Memory B cell (primary cell): ENCODE results near the gene TRIM9.

Experiments
- ATAC-seq: fragments of 150-1000 bp; cut with Tn5 transposase; 2 replicates; pipeline ENCODE4 v1.10.0; 2021; ENCODE audit warnings: low read depth, mild to moderate bottlenecking, moderate library complexity
- DNase-seq, 2 donors: peaks; one replicate each; pipeline ENCODE4 v3.0.0; 2022; ENCODE audit warnings: low spot score in 2 of 2
- H3K27ac Mint-ChIP-seq: one replicate; pipeline ENCODE4 v1.8.0; 2022; ENCODE audit warnings: mild to moderate bottlenecking, moderate library complexity, mixed read lengths
- H3K27me3 Mint-ChIP-seq: one replicate; pipeline ENCODE4 v1.8.0; 2022; ENCODE audit warnings: mixed read lengths
- H3K36me3 Mint-ChIP-seq: one replicate; pipeline ENCODE4 v1.8.0; 2022; ENCODE audit warnings: mild to moderate bottlenecking, mixed read lengths
- H3K4me1 Mint-ChIP-seq: one replicate; pipeline ENCODE4 v1.8.0; 2022; ENCODE audit warnings: mixed read lengths
- H3K4me3 Mint-ChIP-seq: one replicate; pipeline ENCODE4 v1.8.0; 2022; ENCODE audit warnings: mild to moderate bottlenecking, moderate library complexity, mixed read lengths
- H3K9me3 Mint-ChIP-seq: one replicate; pipeline ENCODE4 v1.8.0; 2022; ENCODE audit warnings: mixed read lengths

Gene TRIM9

DNA sequence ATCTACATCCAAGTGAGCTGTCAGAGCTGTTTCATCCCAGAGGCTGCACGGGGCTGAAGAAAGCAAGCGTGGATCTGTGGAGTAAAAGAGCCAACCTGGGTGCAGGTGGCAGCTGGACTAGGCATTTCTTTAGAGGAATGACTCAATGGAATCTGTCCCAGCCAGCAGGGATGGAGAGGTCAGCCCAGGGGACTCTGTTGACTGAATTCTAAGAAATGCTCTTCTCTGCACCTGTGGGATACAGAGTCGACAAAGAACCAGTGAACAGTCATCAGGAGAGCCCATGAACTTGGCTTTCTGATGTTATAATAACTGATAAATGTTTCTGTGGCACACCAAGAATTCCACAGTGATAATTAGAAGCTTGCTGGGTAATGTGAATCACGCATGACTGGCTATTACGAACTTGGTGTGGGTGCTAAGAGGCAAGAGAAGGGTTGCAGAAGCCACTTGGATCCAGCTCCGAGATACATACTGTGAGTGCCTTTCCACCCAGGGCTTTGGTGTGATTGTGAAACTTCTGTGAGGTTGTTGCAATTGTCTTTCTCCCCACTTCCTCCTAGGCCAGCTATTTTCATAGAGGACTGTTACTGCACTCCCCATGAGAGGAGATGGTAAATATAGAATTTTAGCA, 166.8 kb downstream of the TRIM9 start:
- Mint-ChIP-seq H3K27ac (no peak overlapping the region), H3K9me3 (no peaks in the 10 kb centered on the region), H3K4me1 (no peaks in the 10 kb centered on the region), H3K4me3 (no peak overlapping the region), H3K27me3 (peaks cover 10% of the 10 kb centered on the region), H3K36me3 (no peaks in the 10 kb centered on the region)
- no peak for ATAC-seq
- DNase-seq: no peak

DNA sequence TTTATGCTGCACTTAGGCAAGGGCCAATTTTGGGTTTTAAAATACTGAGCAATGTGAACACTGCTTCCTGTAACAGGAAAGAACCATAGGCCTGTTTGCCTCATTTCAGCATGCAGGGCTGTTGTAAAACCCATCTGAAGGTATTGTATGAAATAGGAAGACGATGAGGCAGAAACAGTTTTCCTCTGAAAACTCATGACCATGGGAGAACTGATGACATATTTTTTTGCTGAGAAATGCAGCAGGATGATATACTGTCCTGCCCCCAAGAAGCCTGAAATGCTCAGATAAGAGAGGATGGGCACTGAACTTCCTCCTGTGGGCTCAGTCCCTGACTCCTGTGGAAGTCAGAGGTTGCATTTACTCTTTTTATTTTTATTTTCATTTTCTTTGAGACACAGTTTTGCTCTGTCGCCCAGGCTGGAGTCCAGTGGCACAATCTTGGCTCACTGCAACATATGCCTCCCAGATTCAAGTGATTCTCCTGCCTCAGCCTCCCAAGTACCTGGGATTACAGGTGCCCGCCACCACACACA, 168.0 kb downstream of the TRIM9 start:
- Mint-ChIP-seq H3K27me3 (peaks cover 13% of the 10 kb centered on the region), H3K4me1 (no peaks in the 10 kb centered on the region), H3K27ac (no peak overlapping the region), H3K36me3 (no peaks in the 10 kb centered on the region), H3K4me3 (no peak overlapping the region), H3K9me3 (no peaks in the 10 kb centered on the region)
- ATAC-seq (no peak), DNase-seq (no peak)
